CD4-positive, alpha-beta T cell treated with Interleukin-4 for 1 hour (primary cell): ENCODE results near the gene CPNE1.
"Not testable (repeated sequence)": the region's sequence is repeated elsewhere in the genome, so short reads cannot be mapped to it uniquely, and the experiment has no call there.

Experiments
- DNase-seq, 2 donors: peaks; one replicate each; pipeline ENCODE4 v3.0.0-alpha.2; 2020 to 2022

Gene CPNE1

DNA sequence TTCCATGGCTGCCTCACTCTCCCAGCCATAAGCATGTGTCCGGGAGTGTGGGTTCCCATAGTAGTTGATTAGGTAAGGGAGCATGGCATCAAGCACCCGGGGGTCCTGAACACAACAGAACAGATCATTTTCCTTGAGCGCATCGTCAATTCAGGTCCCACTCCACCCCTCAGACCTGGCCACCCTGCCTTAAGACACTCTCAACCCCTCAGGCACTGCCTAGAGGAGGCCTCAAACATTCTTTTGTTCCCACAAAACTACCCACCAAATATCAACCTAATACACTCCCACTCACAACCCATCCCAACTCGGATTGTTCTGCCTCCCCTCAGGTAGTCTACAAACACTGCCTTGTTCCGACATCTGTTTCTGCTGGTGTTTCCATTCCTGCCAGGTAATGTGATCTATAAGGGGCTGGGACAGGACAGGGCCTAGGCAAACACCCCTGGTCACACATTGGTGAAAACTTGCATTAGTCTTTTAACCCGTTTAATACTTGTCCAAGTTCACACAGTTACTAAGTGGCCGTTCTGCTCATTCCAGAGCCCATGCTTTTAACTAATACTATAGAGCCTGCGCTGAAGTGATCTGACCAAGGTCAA lies 33.1 kb upstream of the CPNE1 start:
- DNase-seq, result no peak

DNA sequence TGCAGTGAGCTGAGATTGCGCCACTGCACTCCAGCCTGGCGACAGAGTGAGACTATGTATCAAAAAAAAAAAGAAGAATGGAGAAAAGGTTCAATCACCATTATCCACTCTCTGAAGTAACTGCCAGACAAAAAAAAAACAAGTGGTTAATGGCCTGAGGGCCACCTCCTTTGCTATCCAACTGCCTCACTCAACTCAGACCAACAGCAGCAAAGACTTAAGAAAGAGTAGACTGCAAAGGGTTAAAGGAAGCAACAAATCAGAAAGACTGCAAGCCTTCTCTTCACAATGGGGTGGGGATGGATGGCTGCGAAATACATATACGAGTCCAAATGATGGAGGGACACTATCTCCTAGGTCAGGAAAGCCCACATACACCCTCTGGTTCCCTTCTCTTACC lies 31.3 kb upstream of the CPNE1 start:
- DNase-seq, result no peak

DNA sequence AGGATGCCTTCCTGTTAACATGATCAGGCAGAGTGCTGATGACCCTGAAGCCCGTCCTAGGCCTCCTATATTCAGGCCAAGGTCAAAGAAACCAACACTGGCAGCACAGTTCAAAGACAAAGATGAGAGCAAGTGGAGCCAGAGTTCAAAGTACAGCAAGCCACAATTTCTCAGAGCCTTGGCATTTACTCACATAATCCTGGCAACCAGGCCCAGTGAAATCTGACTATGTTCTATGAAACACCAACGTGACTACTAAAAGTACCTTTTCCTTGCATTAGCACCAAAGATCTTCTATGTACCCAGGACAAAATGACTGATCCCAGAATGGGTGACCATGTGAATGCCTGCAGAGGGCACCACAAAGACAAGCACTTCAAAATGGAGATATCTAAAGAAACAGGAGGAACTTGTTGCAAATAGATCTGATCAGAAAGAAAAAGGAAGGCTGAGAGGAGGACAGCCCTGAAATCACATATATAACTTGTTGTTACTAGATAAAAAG lies 30.6 kb upstream of the CPNE1 start:
- no peak for DNase-seq

DNA sequence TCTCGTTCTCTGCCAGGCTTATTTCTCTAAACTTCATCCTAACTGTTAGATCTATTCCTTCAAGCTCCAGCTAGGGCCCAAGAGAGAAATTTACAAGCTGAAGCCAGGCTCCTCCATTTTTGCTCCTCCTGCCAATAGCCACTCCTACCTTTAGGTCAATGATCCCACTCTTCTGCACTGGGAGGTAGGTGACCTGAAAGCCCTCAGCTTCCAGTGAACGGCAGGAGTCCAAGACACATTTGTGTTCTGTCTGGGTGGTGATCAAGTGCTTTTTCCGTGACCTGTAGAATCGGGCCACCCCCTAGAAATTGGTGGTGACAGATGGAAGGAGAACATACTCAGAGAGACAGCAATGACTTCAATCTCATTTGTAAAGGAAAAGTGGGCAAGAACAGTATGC lies 25.6 kb upstream of the CPNE1 start:
- no peak for DNase-seq

DNA sequence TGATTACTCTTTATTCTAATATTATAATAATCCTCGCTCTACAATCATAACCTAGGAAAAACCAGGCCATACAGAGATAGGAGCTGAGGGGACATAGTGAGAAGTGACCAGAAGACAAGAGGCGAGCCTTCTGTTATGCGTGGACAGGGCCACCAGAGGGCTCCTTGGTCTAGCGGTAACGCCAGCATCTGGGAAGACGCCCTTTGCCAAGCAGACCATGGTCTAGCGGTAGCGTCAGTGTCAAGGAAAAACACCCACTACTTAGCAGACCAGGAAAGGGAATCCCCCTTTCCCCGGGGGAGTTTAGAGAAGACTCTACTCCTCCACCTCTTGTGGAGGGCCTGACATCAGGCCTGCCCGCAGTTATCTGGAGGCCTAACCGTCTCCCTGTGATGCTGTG lies 22.2 kb upstream of the CPNE1 start:
- not testable (repeated sequence) for DNase-seq

DNA sequence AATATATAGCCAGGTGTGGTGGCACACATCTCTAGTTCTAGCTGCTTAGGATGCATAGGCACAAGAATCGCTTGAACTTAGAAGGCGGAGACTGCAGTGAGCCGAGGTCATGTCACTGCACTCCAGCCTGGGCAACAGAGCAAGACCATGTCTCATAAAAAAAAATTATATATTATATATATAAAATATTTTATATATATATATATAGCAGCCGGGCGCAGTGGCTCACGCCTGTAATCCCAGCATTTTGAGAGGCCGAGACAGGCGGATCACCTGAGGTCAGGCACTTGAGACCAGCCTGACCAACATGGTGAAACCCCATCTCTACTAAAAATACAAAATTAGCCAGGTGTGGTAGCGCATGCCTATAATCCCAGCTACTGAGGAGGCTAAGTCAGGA lies 20.7 kb upstream of the CPNE1 start:
- not testable (repeated sequence) for DNase-seq

DNA sequence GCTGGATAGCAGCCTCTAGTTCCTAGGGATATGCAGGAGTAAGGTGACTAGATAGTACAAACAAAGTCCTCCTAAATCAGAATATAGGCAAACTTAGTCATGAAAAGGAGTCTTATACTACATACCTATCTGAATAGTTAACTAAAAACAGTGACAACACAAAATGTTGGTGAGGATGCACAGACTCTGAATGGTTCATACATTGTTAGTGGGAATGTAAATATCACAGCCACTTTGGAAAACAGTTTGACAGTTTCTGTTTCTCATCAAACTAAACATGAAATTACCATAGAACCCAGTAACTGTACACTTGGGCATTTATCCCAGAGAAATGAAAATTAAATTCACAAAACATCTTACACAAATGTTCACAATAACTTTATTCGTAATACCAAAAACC lies 17.3 kb upstream of the CPNE1 start:
- DNase-seq, result no peak

DNA sequence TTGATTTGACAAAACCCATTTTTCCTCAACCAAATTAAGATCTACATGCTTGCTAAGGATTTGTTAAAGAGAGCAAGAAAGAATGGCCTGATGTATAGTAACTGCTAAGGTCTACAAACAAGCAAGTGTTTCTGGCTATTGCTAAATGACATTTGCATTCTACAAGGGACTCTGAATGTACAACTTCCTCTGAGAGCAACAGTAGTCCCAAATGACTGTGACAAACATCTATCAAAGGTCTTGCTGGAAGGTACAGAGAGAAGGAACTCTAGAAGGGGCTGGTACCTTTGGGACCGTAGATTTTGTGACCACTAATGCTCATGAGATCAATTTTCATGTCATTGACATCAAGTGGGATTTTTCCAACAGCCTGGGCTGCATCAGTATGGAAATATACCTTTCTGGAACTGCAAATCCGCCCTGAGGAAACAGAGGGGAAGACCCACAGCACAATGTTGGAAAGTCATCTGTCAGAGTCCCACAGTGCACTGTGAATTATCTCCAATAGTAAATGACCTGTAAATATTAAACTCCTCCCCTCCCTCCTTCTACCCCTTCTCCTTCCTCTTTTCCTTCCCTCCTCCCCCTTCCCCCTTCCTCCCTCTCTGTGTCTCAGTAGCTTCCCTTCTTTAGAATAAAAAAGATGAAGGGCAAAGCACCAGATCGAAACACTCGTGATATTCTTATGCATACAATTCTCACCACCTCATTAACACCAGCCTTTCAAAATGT lies 15.9 kb upstream of the CPNE1 start:
- DNase-seq, result no peak

DNA sequence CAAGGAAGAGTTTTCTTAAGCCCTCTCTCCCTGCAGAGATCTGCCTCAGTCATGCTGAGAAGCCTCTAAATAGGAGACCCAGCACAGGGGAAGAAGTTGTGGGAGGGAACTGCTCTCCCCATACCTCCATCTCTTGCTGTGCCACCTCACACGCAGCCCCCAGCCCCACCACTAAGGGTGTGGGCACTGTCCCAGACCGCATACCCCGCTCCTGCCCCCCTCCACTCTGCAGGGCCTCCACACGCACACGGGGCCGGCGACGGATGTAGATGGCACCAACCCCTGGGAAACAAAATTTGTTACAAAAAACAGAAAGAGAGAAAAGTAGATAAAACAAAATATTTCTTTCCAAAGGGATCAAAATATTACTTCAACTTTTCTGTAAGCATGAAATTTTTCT lies 10.2 kb upstream of the CPNE1 start:
- no peak for DNase-seq

DNA sequence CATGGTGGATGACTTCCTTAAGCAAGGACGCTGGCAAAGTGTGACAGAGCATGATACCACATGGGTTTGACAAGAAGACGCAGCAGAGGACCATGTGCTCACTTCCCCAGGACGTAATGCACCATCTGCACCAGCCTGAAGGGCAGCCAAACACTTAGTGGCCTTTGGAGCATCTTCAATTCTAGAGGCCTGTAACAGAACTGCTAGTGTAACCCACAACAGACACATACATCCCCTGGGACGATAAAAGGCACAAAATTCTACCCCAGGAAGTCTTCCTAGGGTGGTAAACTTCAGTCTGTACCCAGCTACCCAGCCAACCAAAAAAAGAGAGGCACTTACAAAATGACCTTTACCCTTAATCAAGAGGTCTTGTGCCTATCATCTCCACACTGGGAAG lies 9.2 kb upstream of the CPNE1 start:
- DNase-seq, result no peak

DNA sequence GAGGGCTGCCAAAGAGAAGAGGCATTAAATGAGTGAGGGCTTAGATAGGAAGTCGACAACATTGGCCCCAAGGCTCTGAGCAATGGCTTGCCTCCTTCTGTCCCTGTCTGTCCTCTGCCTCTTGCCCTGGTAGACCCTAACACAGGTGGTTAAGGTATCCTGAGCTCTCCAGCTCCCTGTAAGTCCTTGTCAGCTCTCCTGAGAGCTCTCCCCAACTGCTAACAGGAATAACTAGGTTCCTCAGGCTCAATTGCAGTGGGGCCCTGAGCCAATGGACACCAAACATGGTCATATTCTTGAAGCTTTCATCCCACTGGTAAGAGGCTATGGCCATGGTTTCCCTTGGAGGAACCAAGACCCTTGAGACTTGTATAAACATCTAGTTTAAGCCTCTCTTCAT lies 5.0 kb upstream of the CPNE1 start:
- DNase-seq, result no peak

DNA sequence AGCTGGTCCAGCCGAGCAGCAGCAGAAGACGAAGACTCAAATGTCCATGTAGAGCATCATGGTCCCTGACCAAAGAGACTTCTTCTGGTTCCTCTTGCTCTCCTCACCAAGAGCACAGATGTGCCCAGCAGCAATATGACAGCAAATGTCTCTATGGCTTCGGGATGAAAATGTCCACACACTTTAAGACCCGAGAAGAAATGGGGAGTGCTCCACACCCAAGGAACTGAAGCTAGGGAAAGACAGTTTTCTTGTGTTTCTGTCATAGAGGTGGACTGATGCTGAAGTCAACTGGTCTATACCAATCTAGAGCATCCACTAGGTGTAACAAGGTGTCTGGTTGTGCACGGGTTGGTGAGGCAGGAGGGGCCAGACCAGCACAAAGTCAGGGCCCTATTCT lies 4.5 kb upstream of the CPNE1 start:
- no peak for DNase-seq

DNA sequence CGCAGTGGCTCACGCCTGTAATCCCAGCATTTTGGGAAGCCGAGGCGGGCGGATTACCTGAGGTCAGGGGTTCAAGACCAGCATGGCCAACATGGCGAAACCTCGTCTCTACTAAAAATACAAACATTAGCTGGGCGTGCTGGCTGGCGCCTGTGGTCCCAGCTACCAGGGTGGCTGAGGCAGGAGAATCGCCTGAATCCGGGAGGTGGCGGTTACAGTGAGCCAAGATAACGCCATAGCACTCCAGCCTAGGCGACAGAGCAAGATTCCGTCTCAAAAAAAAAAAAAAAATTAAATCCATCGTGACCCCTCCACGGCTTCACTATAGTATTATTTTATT lies 1.2 kb upstream of the CPNE1 start:
- DNase-seq, result no peak

DNA sequence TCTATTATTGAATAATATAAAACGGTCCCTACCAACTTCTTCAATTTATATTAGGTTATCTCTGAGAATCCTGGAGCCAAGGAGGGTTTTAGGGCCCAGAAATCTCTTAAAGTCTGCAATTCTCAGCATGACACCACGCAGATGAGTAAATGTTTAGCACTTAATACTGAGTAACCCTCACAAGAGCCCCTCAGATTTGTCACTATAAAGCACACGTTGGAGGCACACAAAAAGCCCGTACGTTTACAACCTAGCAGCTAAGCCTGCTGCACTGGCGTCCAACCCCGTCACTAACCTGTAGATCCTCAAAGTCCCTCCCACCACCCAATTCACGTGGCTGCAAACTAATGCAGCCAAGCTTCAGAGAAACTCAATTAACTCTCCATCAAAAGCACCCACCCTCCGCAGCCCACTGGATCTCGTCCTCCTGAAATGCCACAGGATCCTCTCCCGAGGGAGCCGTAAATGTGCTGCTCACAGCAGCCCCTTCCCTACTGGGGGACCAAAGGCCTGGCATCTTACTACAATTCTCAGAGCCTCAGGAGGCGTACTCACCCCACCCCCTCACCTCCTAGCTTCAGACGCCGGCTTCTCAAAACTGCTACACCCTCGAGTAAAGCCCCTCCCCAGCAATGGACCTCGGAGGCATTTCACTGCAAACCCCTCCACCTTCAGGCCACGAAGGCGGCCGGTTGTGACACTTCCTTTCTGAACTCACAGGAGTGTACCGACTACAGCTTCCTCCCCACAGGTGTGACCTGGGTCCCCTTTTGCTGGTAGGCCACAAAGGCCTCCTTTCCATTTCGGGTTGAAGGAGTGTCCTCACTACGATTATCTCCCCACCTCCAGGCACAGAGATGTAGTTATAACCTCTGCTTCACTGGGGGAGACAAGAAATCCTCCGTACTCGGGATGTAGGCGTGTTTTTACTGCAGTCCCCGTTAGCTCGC lies 909 bp downstream of the CPNE1 start:
- DNase-seq, result peak; percentile 75 to 78

DNA sequence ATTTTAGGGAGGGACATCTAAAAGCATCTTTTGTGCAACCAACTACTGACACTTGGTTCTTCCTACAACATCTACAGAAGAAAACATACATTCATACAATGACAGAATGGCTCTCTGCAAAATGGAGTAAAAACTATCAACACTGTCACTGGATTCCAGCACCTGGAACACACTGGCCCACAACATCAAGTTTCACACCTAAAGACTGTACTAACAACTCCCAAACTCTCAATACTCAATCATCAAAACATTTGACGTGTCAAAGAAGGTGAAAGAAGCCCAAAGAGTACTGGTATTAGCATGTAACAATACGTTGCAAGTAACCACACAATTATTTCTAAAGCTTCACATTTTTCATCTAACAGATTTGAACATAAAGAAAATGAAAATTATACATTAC lies 2.1 kb downstream of the CPNE1 start:
- DNase-seq, result no peak

DNA sequence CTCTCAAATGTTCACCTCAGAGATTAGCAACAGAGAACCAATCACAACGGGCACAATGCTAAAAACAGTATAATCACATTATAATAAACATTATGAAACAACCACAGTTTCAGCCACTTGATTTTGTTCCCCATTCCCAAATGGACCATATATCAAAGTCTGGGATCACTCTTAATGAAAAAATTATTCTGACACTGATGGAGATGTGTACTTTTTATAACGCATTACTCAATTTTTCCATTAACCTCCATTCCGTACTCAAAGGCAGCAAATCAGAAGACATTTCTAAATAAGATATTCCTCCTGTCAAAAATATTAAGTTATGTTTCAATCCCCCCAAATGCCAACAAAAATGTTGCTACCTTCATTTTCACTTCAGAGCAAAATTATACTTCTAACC lies 2.8 kb downstream of the CPNE1 start:
- no peak for DNase-seq

DNA sequence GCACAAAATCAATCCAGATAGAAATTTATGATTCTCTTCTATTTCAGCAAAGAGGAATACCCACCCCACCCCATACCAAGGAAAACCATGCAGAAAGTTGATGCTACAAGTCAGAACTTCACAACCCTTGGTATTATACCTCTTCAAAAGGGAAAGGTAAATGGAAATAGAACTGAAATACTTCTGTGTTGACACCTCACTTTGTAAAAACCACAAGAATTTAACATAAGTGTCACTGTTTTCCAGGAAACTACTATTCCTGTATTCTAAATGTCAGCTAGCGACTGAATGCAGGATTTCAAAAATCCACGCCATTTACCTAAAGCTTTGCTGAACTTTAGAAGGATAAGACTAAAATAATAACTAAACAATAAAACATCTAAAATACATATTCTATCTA lies 3.6 kb downstream of the CPNE1 start:
- peak in 1 of 2 donors; percentile 38 for DNase-seq

DNA sequence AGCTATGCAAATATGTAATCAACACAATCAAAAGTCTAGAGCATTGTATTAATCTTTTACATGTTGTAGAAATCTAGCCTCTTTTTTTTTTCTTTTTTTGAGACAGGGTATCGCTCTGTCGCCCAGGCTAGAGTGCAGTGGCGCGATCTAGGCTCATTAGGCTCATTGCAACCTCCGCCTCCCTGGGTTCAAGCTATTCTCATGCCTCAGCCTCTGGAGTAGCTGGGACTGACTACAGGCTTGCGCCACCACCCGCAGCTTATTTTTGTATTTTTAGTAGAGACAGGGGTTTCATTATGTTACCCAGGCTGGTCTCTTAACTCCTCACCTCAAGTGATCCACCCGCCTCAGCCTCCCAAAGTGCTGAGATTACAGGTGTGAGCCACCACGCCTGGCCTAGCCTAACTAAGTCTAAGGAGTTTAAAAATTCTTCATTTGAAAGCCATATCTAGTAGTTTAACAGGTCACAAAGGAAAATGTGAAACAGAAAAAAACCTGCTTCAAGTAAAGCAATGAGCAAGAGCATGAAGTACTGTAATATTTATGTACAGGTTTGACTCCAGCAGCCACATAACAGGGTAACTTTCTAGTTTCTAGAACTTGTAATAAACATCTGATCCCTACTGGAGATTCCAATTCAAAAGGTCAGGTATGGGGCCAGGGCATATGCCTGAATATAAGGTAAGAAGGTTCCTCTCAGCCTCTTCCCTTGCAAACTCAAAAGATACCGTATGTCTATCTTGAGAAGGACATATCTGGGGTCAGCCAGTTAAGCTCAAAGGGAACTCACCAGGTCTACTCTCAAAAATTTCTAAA lies 4.4 kb downstream of the CPNE1 start:
- DNase-seq, result no peak

DNA sequence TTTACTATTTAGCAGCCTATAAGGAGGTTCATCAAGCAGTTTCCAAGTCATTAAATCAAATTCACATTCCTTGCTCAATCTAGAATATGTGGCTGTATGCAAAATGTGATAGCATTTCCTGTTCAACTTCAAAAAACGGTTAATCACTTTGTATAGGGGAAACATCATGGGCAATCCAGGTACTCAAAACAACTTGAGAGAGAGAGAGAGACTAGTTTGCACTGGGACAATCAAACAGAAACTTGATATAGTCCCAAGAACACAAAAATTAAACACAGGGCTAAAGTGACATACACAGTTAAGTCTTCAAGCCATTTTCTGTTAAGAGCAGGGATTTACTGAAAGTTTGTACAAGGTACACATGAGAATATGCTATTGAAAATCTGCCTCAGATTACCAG lies 7.4 kb downstream of the CPNE1 start:
- DNase-seq, result no peak

DNA sequence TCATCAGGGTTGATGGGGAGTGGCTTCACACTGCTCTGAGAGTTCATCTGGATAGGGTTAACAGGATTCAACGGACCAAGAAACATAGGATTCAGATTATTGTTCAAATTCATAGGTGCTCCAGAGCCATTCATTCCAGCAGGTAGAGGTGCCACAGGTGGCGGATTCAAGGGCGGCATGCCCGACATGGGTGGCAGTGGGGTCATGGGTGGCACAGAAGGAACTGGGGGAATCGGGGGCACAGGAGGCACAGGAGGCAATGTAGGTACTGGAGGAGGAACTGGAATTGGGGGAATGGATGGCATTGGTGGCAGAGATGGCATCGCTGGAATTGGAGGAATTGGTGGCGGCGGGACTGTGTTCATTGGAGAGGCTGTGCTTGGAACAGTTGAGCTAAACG lies 10.3 kb downstream of the CPNE1 start:
- DNase-seq, result no peak

DNA sequence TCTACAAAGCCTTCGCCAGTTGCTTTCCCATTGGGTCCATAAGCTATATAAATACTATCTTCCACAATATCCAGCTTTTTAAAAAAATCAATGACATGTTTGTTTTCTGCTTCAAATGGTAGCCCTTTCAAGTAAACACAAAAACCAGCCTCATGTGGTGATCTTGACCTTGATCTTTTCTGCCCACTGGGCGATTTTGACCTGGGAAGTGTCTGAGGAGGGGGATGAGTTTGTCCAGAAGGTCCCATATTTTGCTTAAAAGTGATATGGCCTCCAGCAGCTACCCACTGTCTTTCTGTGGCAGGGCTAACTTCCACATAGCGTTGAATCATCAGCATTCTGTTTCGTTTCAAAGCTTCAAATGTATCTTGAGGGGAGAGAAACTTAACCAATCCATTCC lies 10.8 kb downstream of the CPNE1 start:
- DNase-seq, result no peak

DNA sequence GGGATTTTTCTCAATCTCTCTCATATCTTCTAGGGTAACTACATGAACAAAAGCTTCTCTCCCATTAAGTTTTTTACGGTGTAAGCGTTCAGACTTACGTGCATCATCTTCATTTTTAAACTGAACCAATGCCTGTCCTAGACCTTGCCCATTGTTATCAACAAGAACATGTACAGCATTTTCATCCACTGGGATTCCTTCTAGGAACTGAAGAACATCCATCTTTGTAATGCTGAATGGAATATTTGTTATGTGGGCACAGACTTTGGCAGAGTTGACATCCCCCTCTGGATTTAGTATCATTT lies 11.3 kb downstream of the CPNE1 start:
- no peak for DNase-seq
